Measurements from ENCODE around the gene PTPRT.

PTPRT gene

DNA sequence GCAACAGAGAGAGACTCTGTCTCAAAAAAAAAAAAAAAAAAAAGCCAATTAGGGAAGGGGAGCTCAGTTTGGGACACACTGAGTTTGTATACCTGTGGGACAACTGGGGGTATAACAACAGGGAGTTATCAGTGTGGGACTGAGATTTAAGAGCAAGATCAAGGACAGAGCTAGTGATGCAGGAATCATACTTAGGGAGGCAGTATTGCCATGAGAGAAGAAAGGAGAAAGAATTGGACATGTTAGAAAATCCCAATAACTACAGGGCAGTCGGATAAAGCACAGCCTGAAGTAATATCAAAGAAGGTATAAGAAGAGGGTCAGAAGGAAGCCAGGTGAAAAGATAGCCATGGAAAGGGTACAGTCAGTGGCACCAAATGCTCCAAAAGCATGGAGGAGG lies 121.2 kb downstream of the PTPRT start:
- TF ChIP-seq, protein P1, sequence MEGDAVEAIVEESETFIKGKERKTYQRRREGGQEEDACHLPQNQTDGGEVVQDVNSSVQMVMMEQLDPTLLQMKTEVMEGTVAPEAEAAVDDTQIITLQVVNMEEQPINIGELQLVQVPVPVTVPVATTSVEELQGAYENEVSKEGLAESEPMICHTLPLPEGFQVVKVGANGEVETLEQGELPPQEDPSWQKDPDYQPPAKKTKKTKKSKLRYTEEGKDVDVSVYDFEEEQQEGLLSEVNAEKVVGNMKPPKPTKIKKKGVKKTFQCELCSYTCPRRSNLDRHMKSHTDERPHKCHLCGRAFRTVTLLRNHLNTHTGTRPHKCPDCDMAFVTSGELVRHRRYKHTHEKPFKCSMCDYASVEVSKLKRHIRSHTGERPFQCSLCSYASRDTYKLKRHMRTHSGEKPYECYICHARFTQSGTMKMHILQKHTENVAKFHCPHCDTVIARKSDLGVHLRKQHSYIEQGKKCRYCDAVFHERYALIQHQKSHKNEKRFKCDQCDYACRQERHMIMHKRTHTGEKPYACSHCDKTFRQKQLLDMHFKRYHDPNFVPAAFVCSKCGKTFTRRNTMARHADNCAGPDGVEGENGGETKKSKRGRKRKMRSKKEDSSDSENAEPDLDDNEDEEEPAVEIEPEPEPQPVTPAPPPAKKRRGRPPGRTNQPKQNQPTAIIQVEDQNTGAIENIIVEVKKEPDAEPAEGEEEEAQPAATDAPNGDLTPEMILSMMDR (IDR thresholded peaks at IDR 0.05; ENCODE audit: control extremely low read depth, extremely low read depth, low read depth, missing control alignments): no peak
- no peak for DNase-seq (ENCODE audit: extremely low spot score)
- CTCF ChIA-PET: interaction anchor here (1.6 kb wide), 1 partner anchor 28 kb away, joined by 5 read pairs; no protein-coding TSS in a partner anchor
- POLR2A ChIA-PET: no interaction called here

DNA sequence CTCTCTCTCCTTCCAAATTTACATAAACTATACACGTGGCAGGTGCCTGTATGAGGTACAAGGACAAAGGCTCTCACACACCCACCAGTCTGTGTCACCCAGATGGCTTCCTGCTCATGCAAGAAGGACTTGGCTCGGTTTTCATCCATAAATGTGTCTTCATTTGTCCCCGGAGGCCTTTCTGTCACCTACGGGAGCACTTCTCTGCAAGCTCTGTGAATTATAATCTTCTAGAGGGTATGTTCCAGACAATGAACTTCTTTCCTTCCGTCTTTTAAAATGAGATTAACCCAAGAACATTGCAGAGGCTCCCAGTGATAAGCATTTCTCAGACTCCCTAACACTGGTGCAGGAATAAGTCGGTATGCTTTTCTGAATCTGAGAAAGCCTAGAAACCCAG lies 123.6 kb downstream of the PTPRT start:
- TF ChIP-seq, protein P1 (IDR thresholded peaks at IDR 0.05; ENCODE audit: control extremely low read depth, extremely low read depth, low read depth, missing control alignments): no peak
- ChIA-PET CTCF (no interaction called here), POLR2A (no interaction called here)
- DNase-seq (ENCODE audit: extremely low spot score): no peak

DNA sequence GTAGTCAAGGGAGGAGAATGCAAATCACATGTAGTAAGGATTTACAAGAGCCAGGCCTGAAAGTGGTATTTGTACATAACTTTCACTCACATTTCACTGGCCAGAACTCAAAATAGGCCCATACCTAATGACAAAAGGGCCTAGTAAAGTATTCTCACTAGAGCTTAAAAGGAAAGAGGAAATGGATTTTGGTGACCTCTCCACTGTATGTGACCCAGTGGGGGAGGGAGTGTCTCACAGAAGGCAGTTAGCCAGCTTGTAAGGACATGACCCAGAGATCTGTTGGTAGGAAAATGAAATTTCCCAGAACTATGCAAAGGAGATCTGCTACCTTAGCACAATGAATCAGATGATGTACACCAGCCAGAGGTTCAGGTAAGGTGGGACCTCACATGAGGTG lies 124.4 kb downstream of the PTPRT start:
- ChIA-PET POLR2A (no interaction called here), CTCF (no interaction called here)
- no peak for DNase-seq (ENCODE audit: extremely low spot score)
- TF ChIP-seq, protein P1 (IDR thresholded peaks at IDR 0.05; ENCODE audit: control extremely low read depth, extremely low read depth, low read depth, missing control alignments): no peak

DNA sequence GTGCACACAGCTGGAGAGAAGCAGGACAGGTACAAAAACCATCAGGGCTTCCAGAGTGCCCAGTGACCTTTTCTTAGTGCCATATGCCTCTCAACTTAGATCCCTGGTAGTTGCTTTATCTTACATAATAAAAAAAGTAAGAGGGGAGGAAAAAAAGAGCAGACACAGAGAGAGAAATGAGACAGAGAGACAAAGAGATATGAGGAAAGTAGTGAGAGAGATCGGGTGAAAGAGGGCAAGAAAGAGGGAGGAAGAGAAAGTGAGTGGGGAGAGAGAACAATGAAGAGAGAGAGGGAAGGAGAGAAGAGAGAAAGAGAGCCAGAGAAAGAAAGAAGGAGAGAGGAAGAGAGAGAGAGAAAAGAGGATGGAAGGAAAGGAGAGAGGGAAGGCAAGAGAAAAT lies 131.6 kb downstream of the PTPRT start:
- TF ChIP-seq, protein P1 (IDR thresholded peaks at IDR 0.05; ENCODE audit: control extremely low read depth, extremely low read depth, low read depth, missing control alignments): no peak
- POLR2A ChIA-PET: no interaction called here
- no peak for DNase-seq (ENCODE audit: extremely low spot score)
- CTCF ChIA-PET: no interaction called here

DNA sequence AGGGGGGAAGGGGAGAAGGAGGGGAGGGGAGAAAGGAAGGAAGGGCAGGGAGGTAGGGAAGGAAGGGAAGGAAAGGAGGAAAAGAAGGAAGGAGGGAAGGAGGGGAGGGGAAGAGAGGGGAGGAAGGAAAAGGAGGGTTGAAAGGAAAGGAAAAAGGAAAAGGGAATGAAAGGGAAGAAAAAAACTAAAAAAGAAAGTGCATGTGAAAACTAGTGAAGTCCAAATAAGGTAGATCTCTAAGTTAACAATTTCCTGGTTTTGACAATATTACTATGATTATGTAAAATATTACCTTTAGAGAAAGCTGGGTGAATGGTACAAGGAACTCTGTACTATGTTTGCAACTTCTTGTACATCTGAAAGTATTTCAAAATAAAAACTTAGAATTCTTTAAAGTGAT lies 132.4 kb downstream of the PTPRT start:
- CTCF ChIA-PET: no interaction called here
- POLR2A ChIA-PET: no interaction called here
- no peak for DNase-seq (ENCODE audit: extremely low spot score)
- TF ChIP-seq, protein P1 (IDR thresholded peaks at IDR 0.05; ENCODE audit: control extremely low read depth, extremely low read depth, low read depth, missing control alignments): no peak

DNA sequence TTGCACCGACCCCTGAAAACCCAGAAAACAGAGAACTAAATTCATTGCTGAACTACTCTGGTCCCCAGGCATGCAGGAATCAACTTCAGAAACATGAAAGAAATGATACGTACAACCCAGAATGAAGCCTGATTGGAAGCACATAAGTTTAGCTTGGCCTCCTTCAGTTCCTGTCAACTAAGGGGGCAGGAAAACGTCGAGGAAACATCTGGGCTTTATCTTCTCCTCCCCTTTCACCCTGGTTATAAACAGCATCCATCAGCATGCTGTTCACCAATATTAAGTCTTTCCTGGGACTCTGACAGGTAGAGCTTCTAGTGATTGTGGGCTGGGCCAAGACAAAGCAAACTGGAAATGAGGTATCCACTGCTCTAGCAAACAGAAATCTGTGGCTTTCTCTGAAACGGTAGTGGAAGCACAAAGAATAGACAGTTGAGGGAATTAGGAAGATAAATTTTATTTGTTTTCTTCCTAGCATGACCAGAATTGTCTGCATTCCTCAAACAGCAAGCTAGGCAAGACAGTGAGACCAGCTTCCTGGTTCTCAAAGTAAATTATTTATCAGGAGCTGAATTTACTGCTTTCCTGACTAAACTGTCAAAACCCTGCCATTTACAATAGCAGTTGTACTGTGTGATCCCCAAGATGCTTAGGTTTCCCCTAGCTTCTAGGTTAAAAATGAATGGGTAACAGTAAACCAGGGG lies 134.4 kb downstream of the PTPRT start:
- TF ChIP-seq, protein P1 (IDR thresholded peaks at IDR 0.05; ENCODE audit: control extremely low read depth, extremely low read depth, low read depth, missing control alignments): no peak
- no peak for DNase-seq (ENCODE audit: extremely low spot score)
- CTCF ChIA-PET: no interaction called here
- POLR2A ChIA-PET: no interaction called here

Measured in GM10248 (cell line).